GM19351 (cell line): ENCODE results near the gene EXPH5.
"Not testable (repeated sequence)": the region's sequence is repeated elsewhere in the genome, so short reads cannot be mapped to it uniquely, and the experiment has no call there.

Experiments
- ATAC-seq: cut with Tn5 transposase; IDR thresholded peaks from one replicate; pipeline ENCODE4 v1.9.1; 2021; ENCODE audit warnings: mild to moderate bottlenecking, moderate library complexity; ENCODE audit not compliant: unreplicated experiment

The EXPH5 gene

GRCh38 chr11:108602818-108603217 is 9.2 kb upstream of the EXPH5 start:
- not testable (repeated sequence) for ATAC-seq

DNA sequence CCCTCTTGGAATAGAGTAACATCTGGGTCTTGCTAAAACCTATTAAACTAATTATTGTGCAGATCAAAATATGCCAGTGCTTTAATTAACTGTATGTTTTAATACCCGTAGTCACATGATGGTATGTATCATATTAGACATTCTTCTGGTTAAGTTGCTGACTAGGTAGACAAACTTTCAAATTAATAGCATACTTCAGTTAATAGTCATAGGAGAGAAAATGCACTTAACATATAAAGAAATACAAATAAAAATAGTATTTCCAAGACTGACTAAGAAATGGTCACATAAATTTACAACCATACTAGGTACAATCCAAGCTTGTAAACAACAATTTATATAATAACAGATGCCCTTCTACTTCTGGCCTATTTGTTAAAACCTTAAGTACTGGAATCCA is 7.6 kb upstream of the EXPH5 start:
- no peak for ATAC-seq

DNA sequence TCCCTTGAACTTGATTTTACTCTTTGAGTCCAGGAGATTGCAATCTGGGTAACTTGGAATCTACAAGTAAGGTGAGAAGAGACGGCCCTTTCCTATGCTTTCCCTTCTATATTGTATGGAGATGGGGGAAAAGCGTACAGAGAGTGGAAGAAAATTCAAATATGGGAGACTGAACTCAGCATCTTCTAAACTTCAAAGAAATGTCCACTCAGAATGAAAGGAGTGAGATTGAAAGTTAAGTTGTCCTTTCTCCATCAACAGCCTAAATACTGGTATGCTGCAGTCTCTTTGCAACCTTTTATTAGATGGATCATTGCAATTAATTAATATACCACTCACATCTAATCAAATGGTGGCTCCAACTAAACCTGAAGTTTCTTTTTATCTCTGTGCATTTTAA is 6.4 kb upstream of the EXPH5 start:
- no peak for ATAC-seq

DNA sequence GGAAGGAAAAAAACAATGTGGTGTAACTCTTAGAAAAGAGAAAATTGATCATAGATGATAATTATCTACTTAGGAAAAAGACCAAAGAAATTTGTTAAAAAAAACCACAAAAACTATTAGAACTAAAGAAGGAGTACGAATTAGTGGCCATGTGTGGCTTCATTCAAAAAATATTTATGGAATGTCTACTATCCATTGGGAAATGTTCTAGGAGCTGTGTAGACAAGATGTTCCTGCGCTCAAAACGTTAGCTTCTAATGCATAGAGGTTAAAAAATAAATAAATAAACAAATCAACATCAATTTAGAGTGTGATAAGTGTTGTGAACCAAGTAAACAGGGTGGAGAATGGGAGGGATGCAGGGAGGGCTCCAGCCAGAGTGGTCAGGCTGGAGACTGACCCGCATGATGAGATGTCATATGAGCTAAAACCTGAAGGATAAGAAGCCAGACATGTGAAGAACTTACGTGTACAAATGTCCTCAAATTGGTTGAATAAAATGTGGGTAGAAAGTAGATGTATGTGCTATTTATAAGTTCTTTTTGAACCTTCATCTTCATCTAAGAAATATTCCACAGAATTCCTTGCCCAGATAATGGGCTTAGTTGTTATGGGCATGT is 4.3 kb upstream of the EXPH5 start:
- no peak for ATAC-seq

- no peak for ATAC-seq
Measured at GRCh38 chr11:108596701-108597100, 3.1 kb upstream of the EXPH5 start.

DNA sequence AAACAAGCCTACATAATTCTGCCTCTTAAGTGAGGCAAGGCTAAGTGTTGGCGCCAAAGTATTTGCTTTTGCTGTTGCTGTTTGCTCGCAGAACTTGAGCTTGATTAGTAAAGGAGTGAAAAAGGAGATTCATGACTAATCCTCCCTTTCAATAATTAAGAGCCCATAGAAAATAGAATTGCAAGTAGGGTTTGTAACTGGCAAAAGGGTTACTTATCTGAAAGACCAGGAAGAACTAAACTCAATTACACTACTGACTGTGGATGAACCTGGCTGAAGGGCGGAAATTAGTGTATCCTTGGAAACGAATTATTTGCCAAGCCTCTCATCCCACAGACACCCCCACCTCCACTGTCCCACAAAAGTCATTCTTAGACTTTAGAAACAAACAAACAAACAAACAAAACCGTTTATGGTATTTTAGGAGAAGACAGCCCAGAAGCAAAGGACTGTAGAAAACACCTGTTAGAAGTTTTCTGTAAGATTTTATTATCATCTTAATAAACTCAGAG is 411 bp upstream of the EXPH5 start:
- no peak for ATAC-seq

- ATAC-seq, result peak; percentile 24
Measured at GRCh38 chr11:108592591-108593213, 866 bp downstream of the EXPH5 start.

DNA sequence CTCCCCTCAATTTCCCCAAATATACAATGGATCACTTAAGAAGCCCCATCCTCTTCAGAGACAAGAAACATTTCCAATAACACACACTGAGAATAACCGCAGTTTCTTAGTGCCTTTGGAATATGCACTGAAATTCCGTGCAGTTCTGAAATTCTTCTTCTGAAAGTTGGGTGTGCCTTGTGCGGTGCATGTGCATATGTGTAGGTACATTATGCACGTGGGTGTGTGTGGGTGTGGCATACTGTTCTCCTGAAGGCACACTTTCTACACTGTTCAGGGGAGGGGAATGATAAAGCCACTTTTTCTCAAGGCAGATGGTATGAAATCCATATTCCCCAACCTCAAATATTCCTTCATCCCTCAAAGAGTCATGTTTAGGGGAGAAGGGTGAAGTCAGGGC is 1.7 kb downstream of the EXPH5 start:
- no peak for ATAC-seq

GRCh38 chr11:108589136-108589535 is 4.4 kb downstream of the EXPH5 start:
- no peak for ATAC-seq

- no peak for ATAC-seq
Measured at GRCh38 chr11:108588287-108588686, 5.3 kb downstream of the EXPH5 start.

DNA sequence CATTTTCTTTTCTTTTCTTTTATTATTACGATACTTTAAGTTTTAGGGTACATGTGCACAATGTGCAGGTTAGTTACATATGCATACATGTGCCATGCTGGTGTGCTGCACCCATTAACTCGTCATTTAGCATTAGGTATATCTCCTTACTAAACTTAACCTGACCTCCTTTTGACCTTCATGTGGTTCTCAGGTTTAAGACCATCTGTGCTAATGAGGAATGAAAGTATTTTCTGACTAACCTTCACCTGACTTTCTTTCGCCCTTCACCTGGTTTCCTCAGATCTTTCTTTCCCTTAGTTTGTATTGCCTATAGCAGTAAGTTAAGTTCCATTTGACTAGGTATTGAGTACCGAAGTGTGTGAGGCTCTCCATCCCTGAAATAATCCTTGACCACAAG is 6.5 kb downstream of the EXPH5 start:
- no peak for ATAC-seq

- ATAC-seq, result no peak
Measured at GRCh38 chr11:108586600-108586999, 7.0 kb downstream of the EXPH5 start.

GRCh38 chr11:108586185-108586584 is 7.4 kb downstream of the EXPH5 start:
- ATAC-seq, result not testable (repeated sequence)

DNA sequence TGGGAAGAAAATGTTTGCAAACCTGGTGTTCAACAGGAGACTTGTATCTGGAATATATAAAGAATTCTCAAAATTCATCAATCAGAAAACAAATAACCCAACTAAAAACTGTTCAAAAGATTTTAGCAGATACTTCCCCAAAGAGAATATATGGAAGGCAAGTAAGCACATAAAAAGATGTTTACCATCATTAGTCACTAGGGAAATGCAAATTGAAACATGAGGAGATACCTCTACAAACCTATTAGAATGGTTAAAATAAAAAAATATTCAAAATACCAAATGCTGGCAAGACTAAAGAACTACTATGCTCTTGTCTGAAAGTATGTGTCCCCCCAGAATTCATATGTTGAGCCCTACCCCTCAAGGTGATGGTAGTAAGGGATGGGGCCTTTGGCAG is 8.6 kb downstream of the EXPH5 start:
- ATAC-seq, result no peak

DNA sequence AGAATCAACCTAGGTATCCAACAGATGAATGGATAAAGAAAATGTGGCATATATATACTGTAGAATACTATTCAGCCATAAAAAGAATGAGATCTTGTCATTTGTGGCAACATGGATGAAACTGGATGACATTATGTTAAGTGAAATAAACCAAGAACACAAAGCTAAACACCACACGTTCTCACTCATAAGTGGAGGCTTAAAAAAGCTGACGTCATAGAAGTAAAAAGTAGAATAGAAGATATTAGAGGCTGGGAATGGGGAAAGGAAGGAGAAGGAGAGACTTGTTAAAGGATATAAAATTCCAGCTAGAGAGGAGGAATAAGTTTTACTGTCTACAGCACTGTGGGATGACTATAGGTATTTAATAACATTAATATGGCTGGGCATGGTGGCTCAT is 12.9 kb downstream of the EXPH5 start:
- no peak for ATAC-seq

GRCh38 chr11:108580043-108580442 is 13.5 kb downstream of the EXPH5 start:
- ATAC-seq, result no peak

- ATAC-seq, result no peak
Measured at GRCh38 chr11:108576523-108576922, 17.0 kb downstream of the EXPH5 start.

DNA sequence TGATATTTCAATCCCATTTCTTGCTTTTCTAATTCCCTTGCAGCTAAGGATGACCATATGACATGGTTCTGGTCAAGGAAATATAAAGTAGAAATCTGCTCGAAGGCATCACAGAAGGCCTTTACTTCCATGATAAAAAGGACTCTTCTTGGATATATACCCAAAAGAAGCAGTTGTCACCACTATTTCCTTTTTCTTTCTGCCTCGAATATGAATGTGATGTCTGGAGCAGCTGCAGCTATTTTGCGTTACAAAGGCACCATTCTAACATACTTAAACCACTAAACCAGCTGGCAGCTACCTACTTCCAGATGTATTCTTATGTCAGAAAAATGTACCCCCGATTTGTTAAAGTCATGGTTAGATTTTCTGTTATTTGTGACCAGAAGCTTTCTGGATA is 18.9 kb downstream of the EXPH5 start:
- ATAC-seq, result no peak

- no peak for ATAC-seq
Measured at GRCh38 chr11:108571001-108571400, 22.6 kb downstream of the EXPH5 start.

GRCh38 chr11:108569896-108570295 is 23.7 kb downstream of the EXPH5 start:
- no peak for ATAC-seq

DNA sequence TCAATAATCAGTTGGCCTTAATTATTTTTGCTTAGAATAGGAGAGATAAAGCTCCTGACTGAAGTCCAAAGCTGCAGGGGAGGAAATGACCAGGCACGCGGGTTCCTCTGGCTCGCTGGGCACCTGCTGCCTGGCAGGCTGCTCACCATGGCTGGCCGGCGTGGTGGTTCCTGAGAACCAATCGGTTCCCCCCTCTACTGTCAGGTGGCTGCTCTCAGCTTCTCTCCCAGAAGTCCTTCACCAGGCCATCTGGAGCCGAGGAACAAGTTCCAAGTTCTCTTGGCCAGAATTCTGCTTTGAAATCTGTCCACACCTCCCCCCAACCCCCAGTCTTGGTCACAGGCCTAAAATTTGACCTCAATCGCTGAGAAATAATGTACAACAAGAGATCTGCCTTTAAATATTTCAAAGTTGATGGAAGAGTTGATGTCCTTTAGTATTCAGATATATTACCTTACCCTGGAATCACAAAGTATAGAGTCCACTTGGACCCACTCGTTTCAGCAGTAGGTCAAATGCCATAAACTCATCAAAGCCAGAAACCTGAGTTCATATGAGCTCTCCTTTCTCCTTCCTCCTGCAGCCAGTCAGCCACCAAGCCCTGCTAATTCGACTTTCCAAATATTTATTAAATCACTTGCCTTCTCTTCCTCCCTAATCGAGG is 25.2 kb downstream of the EXPH5 start:
- no peak for ATAC-seq

DNA sequence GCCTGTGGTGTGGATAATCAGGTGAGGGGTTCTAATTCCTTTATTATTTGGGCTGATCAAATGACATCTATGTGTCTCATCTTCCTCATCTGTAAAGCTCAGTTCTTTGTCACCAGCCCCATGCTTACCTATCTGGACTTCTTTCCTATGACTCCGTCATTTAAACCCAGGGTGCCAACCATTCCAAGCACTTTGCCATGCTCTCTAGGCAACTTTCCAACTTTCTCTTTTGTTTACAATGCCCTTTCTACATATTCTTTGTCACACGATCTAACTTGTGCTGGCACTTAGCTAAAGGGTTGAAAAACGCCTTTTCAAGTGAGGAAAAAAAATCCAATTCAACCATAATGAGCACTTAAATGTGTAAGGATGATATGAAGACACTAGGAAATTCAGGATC is 27.9 kb downstream of the EXPH5 start:
- no peak for ATAC-seq
